HG02678 (cell line): ENCODE results near the gene BRD9.
"Not testable (repeated sequence)": the region's sequence is repeated elsewhere in the genome, so short reads cannot be mapped to it uniquely, and the experiment has no call there.

Experiments
- ATAC-seq: cut with Tn5 transposase; IDR thresholded peaks from one replicate; pipeline ENCODE4 v1.9.1; 2021; ENCODE audit warnings: mild to moderate bottlenecking, moderate library complexity; ENCODE audit not compliant: unreplicated experiment

BRD9 gene

GRCh38 chr5:892394-893136 is at the start of gene BRD9, which contains the start of gene TRIP13:
Gene BRD9, minus strand, starts transcription at chr5:892801. Its CDS starts 144 bp downstream, at chr5:892657.
Gene TRIP13, plus strand, starts transcription at chr5:892884. Its CDS starts 115 bp downstream, at chr5:892999.
- ATAC-seq = peak; percentile 97

GRCh38 chr5:940741-941140 is 48.1 kb upstream of the BRD9 start:
- ATAC-seq = not testable (repeated sequence)

DNA sequence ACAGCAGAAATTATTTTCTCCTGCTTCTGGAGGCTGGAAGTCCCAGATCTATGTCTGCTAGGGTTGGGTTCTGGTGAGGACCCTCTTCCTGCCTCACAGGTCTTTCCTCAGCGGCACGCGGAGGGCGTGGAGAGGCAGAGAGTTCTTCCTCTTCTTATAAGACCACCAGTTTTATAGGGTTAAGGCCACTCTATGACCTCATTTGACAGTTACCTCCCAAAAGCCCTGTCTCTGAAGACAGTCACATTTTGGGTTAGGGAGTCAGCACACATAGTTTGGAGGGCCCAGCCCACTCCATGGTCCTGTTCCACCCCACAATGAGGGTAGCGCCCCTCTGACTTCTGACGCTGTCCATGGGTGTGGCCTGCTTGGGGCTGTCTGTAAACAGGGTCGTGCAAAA is 46.8 kb upstream of the BRD9 start:
- ATAC-seq = no peak

- no peak for ATAC-seq
Observed at GRCh38 chr5:937151-937924, 44.7 kb upstream of the BRD9 start.

DNA sequence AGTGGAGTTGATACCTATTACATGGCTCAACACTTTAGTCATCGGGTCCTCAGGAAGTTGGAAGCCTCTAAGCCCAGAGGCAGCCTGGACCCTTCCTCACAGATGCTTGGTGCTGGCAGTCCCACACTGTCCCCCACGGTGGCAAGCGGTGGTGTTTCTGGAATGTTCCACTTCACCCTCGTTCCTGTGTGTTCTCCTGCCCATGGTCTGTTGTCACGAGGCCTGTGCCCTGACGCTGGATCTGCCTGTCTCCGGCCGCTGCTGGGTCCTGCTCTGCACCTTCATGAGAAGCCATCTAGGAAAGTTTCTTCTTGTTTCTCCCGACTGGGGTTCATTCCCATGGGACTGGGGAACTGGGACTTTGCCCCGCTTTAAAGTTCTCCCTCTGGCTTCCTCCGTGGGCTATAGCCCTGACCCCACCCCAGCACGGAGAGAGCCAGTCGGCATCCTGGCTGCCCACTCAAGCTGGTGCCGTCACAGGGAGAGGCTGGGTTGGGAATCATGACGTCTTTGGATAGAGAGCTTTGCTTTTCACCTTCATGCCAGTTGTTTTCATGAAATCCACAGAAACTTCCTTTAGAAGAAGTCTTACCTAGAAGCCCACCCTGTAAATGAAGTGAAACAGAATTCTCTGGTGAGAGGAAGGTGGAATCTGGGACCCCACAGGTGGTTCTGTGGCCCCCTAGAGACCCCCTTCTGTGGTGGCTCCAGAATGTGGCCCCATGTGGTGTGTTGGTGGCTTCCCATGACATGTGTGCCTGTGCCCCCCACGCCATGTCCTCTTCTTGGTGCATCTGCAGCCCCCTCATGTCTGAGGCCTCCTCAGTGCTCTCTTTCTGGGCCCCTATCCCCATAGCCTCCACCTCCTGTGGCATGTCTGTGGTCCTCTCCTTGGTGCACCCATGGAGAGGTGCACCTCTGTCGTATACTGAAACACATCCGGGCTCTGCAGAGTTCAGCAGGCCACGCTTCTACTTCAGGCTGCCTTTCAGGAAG is 43.8 kb upstream of the BRD9 start:
- no peak for ATAC-seq

DNA sequence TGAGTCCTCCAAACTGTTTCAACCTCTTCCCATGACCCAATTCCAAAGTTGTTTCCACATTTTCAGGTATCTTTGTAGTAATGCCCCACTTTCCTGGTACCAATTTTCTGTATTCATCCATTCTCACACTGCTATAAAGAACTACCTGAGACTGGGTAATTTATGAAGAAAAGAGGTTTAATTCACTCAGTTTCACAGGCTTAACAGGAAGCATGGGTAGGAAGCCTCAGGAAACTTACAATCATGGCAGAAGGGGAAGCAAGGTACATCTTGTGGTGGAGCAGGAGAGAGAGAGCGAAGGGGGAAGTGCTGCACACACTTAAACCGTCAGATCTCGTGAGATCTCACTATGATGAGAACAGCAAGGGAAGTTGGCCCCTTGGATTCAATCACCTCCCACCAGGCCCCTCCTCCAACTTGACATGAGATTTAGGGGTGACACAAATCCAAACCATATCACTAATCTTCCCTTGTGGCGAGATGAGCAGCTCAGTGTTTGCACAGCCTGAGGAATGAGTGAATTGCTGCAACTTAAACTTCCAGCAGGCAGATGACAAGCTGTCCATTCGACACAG is 43.0 kb upstream of the BRD9 start:
- no peak for ATAC-seq

GRCh38 chr5:934381-934967 is 41.9 kb upstream of the BRD9 start:
- not testable (repeated sequence) for ATAC-seq

- ATAC-seq = not testable (repeated sequence)
Observed at GRCh38 chr5:933951-934350, 41.4 kb upstream of the BRD9 start.

DNA sequence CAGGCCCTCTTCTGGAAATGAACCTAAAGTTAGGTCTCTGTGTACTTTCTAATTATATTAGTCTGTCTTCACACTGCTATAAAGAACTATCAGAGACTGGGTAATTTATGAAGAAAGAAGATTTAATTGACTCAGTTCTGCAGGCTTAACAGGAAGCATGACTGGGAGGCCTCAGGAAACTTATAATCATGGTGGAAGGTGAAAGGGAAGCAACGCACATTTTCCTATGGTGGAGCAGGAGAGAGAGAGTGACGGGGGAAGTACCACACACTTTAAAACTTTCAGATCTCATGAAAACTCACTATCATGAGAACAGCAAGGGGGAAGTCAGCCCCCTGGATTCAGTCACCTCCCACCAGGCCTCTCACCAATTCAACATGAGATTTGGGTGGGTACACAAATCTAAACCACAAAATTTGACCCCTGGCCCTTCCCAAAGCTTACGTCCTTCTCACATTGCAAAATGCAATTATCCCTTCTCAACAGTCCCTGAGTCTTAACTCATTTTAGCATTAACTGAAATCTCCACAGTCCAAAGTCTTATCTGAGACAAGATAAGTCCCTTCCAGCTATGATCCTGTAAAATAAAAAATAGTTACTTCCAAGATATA is 40.8 kb upstream of the BRD9 start:
- no peak for ATAC-seq

DNA sequence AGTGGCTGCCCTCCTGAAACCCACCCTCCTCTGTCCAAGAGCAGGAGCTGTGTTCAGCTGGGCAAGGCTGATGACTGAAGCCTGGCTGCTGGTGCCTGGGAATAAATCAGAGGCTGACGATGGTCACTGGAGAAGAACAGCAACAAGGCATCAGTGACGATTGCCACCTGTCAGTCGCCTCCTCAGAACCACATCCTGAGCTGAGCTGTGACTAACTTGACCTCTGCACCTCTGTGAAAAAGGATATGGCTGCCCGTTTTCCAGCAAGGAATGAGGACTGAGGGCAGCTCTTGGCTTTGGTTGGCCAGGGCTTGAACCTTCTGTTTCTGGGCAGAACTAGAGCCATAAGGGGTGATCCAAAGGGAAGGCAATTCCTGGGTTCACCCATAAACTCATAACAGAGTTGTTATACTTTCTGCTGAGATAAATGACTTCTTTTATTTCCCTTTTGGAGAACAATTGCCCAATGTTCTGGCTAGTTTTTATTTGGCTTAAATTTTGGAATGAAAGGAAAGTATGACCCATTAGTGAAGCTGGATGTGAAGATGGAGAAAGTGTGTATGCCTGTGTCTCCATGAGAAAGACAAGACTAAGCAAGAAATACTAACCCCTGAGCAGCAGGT is 40.1 kb upstream of the BRD9 start:
- ATAC-seq = no peak

DNA sequence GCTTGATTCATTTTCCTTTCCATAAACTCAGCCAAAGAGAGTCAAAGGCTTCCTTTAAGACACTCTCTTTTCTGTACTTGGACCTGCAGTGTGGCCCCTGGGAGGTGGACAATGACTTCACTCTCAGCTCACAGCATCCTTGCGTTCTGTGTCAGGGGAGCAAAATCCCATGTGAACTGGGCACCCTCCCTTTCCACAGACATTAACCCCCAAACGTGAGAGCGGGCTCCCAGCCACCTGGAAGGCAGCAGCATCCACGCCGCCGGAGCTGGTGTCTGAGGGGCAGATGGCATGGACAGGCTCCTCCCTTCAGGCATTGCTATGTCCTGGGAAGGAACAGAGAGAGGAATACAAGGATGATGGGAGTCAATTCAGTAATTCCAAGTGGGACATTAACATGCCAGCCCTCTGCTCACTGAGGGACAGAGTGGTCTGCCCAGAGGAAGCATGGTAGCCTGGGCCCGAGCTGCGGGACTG is 39.6 kb upstream of the BRD9 start:
- ATAC-seq = no peak

DNA sequence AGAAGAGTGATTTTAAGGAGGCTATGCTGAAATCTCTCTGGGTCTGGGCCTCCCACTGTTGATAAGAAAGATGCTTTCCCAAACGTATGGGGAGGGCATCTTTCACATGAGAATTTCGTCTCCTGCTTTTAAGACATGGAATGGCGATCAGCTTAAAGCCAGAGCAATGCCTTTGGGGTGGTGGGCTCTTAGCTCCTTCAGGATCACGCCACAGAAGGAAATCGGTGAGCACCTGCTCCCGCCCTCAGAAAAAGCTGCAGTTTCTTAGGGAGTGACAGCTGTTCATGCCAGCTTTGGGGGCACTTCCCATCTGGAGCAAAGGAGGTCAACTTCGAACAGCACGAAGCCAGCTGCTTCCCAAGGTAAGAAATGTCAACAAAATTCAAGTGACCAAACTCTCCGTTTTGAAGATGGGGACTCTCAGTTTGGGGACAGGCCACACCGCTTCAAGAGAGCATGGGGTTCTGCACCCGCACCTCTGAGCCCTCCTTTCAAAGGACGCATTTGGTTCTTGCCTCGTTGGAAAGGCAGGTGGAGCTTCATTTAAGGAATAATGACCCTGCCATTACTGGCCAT is 39.1 kb upstream of the BRD9 start:
- no peak for ATAC-seq

DNA sequence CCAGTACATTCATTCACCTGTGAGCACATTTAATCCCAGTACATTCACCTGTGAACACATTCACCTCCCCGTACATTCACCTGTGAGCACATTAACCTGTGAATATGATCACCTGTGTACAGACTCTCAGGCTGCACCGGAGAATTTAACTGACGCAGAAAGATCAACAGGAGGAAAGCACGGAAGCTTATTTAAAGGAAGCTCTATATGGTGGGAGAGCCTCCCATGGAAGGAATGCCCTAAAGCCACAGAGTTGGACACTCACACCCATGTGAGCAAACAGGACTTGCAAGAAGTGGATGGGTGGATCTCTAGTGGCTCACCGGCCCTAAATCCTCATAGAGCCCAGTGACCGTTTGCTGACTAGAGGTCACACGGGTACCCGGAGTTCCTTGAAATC is 38.3 kb upstream of the BRD9 start:
- no peak for ATAC-seq

DNA sequence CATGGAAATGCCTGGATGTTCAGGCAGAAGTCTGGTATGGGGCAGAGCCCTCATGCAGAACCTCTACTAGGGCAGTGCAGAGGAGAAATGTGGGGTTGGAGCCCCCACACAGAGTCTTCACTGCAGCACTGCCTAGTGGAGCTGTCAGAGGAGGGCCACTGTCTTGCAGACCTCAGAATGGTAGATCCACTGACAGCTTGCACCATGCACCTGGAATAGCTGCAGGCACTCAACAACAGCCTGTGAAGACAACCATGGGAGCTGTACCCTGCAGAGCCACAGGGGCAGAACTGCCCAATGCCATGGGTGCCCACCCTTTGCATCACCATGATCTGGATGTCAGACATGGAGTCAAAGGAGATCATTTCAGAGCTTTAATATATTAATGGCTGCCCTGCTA is 37.0 kb upstream of the BRD9 start:
- ATAC-seq = no peak

DNA sequence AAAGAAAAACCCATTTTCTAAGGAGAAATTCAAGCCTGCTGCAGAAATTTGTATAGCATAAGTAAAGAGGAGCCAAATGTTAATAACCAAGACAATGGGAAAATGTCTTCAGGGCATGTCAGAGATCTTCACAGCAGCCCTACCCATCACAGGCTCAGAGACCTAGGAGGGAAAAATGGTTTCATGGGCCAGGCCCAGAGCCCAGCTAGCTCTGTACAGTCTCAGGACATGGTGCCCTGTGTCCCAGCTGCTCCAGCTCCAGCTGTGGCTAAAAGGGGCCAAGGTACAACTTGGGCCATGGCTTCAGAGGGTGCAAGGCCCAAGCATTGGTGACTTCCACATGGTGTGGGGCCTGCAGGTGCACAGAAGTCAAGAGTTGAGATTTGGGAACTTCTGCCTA is 36.6 kb upstream of the BRD9 start:
- not testable (repeated sequence) for ATAC-seq

DNA sequence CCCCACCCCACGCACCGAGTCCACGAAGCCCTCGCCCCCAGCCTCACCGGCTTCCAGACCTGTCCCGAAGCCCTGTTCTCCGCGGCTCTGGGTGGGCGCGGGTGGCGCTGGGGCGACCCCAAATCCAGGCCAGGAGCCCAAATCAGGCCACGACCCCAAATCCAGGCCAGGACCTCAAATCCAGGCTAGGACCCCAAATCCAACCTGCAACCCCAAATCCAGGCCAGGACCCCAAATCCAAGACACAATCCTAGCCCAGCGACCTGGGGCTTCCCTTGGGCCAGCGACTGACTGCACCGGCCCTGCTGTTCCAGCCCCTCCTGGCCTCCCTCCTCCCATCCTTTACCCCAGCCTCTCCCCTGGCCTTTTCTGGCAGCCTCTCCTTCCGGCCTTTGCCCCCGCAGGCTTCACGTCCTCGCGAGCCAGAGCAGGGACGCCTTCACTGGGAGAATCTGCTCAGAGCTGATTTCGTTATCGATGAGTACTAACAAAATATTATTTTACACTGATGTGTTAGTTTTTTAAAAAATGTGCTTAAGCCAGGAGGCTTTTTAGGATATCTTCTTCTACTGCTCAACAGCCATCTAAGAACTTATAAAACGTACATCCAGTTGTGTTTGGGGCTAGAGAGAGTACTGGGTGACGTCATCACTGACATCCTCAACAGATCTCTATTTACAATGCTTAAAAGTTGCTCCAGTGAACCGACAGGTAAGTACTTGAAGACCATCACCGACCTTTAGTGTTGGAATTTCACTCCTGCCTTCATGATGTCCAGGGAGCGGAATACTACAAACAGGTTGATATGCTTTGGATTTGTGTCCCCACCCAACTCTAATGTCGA is 34.8 kb upstream of the BRD9 start:
- no peak for ATAC-seq

- no peak for ATAC-seq
Observed at GRCh38 chr5:926417-927171, 34.0 kb upstream of the BRD9 start.
